T-cell (primary cell): ENCODE results near the gene SOSTDC1. TPM values are rescaled to one million over a fixed set of nuclear protein-coding genes. Genes with fewer than 3 reads are reported as not detected.

ENCODE experiments used
- ATAC-seq, 4 experiments: fragments of 200-7000 bp in 3 of 4; fragments of 150-1000 bp in 1 of 4; cut with Tn5 transposase; replicated peaks in 1 of 4; 1 replicate in 3 of 4; 2 replicates in 1 of 4; pipeline ENCODE4 v1.10.0; 2021; ENCODE audit warnings: moderate library complexity in 3 of 4, mild to moderate bottlenecking in 2 of 4, moderate number of reproducible peaks in 1 of 4
- CTCF ChIA-PET, 2 donors: fragments of 300-600 bp; sonication (Branson Sonifier 250); formaldehyde crosslinking; loops; one replicate each; lab custom pipeline; 2022; ENCODE audit warnings: antibody characterized with exemption in 2 of 2; lab: Charles Lee
- POLR2A ChIA-PET, 2 donors: fragments of 300-600 bp; sonication (Branson Sonifier 250); formaldehyde crosslinking; loops; one replicate each; lab custom pipeline; 2022; ENCODE audit warnings: antibody characterized with exemption in 2 of 2; lab: Charles Lee
- DNase-seq, 35 experiments: peaks; one replicate each; pipeline versions ENCODE4 v3.0.0 to v3.0.0-alpha.2; 2013 to 2023
- H3K27ac ChIP-seq: one replicate; pipeline ENCODE4 v1.5.1; 2013; ENCODE audit warnings: low read length
- H3K27me3 ChIP-seq, 2 experiments: replicated peaks in 1 of 2; 1 replicate in 1 of 2; 2 replicates in 1 of 2; pipeline versions ENCODE4 v1.6.1 to v1.7.0; 2013; ENCODE audit warnings: low read length in 1 of 2, mixed read lengths in 1 of 2; ENCODE audit not compliant: control insufficient read depth in 2 of 2, insufficient read depth in 2 of 2; ENCODE audit errors: extremely low read depth in 1 of 2
- H3K36me3 ChIP-seq, 2 donors: 1 replicate in 1 of 2; 2 replicates in 1 of 2; pipeline versions ENCODE4 v1.6.1 to v1.7.0; 2013; ENCODE audit warnings: low read length in 1 of 2; ENCODE audit not compliant: control insufficient read depth in 2 of 2, insufficient read depth in 1 of 2; ENCODE audit errors: extremely low read depth in 1 of 2
- H3K4me1 ChIP-seq, 2 experiments: 1 replicate in 1 of 2; 2 replicates in 1 of 2; pipeline versions ENCODE4 v1.6.1 to v1.7.0; 2013; ENCODE audit warnings: low read length in 2 of 2, mixed read lengths in 1 of 2; ENCODE audit not compliant: insufficient read depth in 2 of 2, control insufficient read depth in 1 of 2; ENCODE audit errors: extremely low read depth in 1 of 2
- H3K4me3 ChIP-seq, 2 donors: 1 replicate in 1 of 2; 2 replicates in 1 of 2; pipeline versions ENCODE4 v1.5.1 to v1.7.0; 2013; ENCODE audit warnings: mild to moderate bottlenecking in 2 of 2, low read length in 1 of 2, moderate library complexity in 1 of 2; ENCODE audit not compliant: control insufficient read depth in 1 of 2; ENCODE audit errors: extremely low read depth in 1 of 2
- H3K9me3 ChIP-seq: 2 replicates; pipeline ENCODE4 v1.7.0; 2013
- H3K27ac Mint-ChIP-seq, 2 donors: one replicate each; pipeline ENCODE4 v1.8.0; 2020 to 2021; ENCODE audit warnings: mild to moderate bottlenecking in 2 of 2, mixed read lengths in 2 of 2
- H3K27me3 Mint-ChIP-seq, 2 donors: one replicate each; pipeline ENCODE4 v1.8.0; 2021 to 2022; ENCODE audit warnings: mixed read lengths in 2 of 2
- H3K36me3 Mint-ChIP-seq: one replicate; pipeline ENCODE4 v1.8.0; 2021; ENCODE audit warnings: mixed read lengths
- H3K4me1 Mint-ChIP-seq, 3 donors: one replicate each; pipeline ENCODE4 v1.8.0; 2020 to 2022; ENCODE audit warnings: mixed read lengths in 3 of 3, mild to moderate bottlenecking in 1 of 3
- H3K4me3 Mint-ChIP-seq, 3 donors: one replicate each; pipeline ENCODE4 v1.8.0; 2020 to 2022; ENCODE audit warnings: mild to moderate bottlenecking in 3 of 3, mixed read lengths in 3 of 3, moderate library complexity in 3 of 3
- H3K9me3 Mint-ChIP-seq, 3 donors: one replicate each; pipeline ENCODE4 v1.8.0; 2020 to 2022; ENCODE audit warnings: mixed read lengths in 3 of 3
- WGBS: methylation state at CpG from one replicate; pipeline ENCODE4 v1.1.5; 2013; ENCODE audit warnings: missing lambda C conversion rate; ENCODE audit not compliant: insufficient coverage; 5-methylcytosine and 5-hydroxymethylcytosine counted together
- total RNA-seq, 35 experiments: library from RNA in 6 of 35; stranded (reverse) in 6 of 35; fragments of 120-200 nt in 1 of 35; gene quantifications; one replicate each; pipeline versions ENCODE4 v1.2.1 to v1.2.4 and lab custom pipeline; 2013 to 2026

The SOSTDC1 gene
- total RNA-seq, 5 donors from 2014 or later (not counting 1 experiment from before 2014, with no cell fraction given) = not detected

DNA sequence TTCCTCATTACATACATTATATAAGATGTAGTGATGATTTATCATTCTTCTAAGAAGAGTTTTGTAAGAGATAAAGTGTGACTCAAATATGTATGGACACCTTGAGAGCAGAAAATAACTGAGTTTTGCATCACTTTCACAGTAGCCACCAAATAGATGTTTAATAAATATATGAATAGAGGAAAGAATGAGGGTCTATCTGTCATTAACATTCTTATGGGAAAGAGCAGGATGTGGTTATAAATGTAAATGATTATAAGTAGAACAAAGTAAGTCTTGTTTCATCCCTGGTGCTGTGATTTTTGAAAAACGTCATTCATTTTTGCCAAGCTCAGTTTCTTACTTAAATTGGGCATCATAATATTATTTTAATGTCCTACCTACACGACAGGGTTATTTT is 29.2 kb downstream of the SOSTDC1 start:
- Histone ChIP-seq H3K36me3 (no peaks in the 10 kb centered on the region), H3K4me3 (no peak overlapping the region), H3K4me1 (no peaks in the 10 kb centered on the region), H3K27ac (no peak overlapping the region), H3K27me3 (no peaks in the 10 kb centered on the region), H3K9me3 (no peaks in the 10 kb centered on the region)
- POLR2A ChIA-PET = interaction anchor here in 1 of 2 donors (0.6 kb wide), 1 partner anchor 19 kb away, joined by 4 read pairs; no protein-coding TSS in a partner anchor
- Mint-ChIP-seq H3K4me1 (peaks cover 0 to 2% (median 0%) of the 10 kb centered on the region in 3 donors), H3K4me3 (no peak overlapping the region), H3K27me3 (no peaks in the 10 kb centered on the region), H3K36me3 (no peaks in the 10 kb centered on the region), H3K9me3 (peaks cover 0 to 4% (median 0%) of the 10 kb centered on the region in 3 donors), H3K27ac (no peak overlapping the region)
- WGBS = no CpG with 5 or more reads among the region's 2 CpGs
- CTCF ChIA-PET = interaction anchor here (1.1 to 2.6 kb wide), 4 partner anchors 15 to 130 kb away, joined by 3 to 13 read pairs (median 8); partner anchors contain the start of gene CRPPA (in 1 of the 2)
- DNase-seq (no peak), ATAC-seq (no peak)

GRCh38 chr7:16433568-16434122 is 31.9 kb downstream of the SOSTDC1 start:
- Histone ChIP-seq H3K4me1 (no peaks in the 10 kb centered on the region), H3K36me3 (no peaks in the 10 kb centered on the region), H3K4me3 (no peak overlapping the region), H3K27me3 (no peaks in the 10 kb centered on the region), H3K9me3 (no peaks in the 10 kb centered on the region), H3K27ac (no peak overlapping the region)
- ChIA-PET POLR2A (no interaction called here), CTCF (interaction anchor here (0.7 to 4.0 kb wide), 6 partner anchors 8 to 132 kb away, joined by 3 to 50 read pairs (median 11); partner anchors contain the start of gene CRPPA (in 2 of the 2))
- H3K9me3 Mint-ChIP-seq = no peaks in the 10 kb centered on the region
- no peaks in the 10 kb centered on the region for H3K27me3 Mint-ChIP-seq
- no CpG with 5 or more reads among the region's 2 CpGs for whole genome bisulfite sequencing
- H3K4me1 Mint-ChIP-seq = peaks cover 0 to 2% (median 0%) of the 10 kb centered on the region in 3 donors
- H3K4me3 Mint-ChIP-seq = no peak overlapping the region
- no peak overlapping the region for H3K27ac Mint-ChIP-seq
- no peaks in the 10 kb centered on the region for H3K36me3 Mint-ChIP-seq
- DNase-seq (no peak), ATAC-seq (no peak)

GRCh38 chr7:16432425-16432731 is 33.2 kb downstream of the SOSTDC1 start:
- no peaks in the 10 kb centered on the region for H3K36me3 ChIP-seq
- Mint-ChIP-seq H3K4me1 (peaks cover 0 to 2% (median 0%) of the 10 kb centered on the region in 3 donors), H3K27ac (no peak overlapping the region), H3K36me3 (no peaks in the 10 kb centered on the region), H3K9me3 (no peaks in the 10 kb centered on the region), H3K4me3 (no peak overlapping the region), H3K27me3 (no peaks in the 10 kb centered on the region)
- no peaks in the 10 kb centered on the region for H3K9me3 ChIP-seq
- ChIA-PET CTCF (interaction anchor here (0.5 to 4.0 kb wide), 5 partner anchors 11 to 133 kb away, joined by 3 to 50 read pairs (median 18); partner anchors contain the start of gene CRPPA (in 1 of the 2)), POLR2A (no interaction called here)
- ATAC-seq (no peak), DNase-seq (no peak)
- H3K27me3 ChIP-seq = no peaks in the 10 kb centered on the region
- no peaks in the 10 kb centered on the region for H3K4me1 ChIP-seq
- H3K27ac ChIP-seq = no peak overlapping the region
- H3K4me3 ChIP-seq = no peak overlapping the region
- no CpG with 5 or more reads among the region's 1 CpG for WGBS

DNA sequence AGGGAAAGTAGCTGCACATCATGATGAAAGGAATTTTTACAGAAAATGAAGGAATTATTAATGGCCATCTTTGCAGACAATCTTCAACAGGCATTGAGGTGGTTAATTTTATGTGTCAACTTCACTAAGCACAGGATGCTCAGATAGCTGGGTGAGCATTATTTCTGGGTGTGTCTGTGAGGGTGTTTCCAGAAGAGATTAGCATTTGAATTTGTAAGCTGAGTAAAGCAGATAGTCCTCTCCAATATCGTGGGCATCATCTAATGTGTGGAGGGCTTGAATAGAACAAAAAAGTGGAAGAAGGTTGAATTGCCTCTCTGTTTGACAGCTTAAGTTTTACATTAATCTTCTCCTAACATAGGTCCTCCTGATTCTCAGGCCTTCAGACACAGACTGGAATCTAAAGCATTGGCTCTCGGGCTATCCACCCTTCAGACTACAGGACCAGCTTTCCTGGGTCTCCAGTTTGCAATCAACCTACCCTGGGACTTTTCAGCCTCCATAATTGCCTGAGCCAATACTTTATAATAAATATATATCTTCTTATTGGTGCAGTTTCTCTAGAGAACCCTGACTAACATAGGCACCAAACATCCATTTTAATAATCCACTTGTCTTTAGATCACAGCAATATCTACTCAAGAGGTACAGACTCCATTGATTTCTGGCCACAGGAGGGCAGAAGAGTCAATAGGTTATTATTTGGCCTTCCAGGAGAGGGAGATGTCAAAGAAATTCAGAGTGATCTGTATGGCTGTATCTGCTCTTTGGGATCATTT is 33.7 kb downstream of the SOSTDC1 start:
- Mint-ChIP-seq H3K9me3 (no peaks in the 10 kb centered on the region), H3K4me3 (no peak overlapping the region), H3K4me1 (peaks cover 0 to 2% (median 0%) of the 10 kb centered on the region in 3 donors), H3K27me3 (no peaks in the 10 kb centered on the region), H3K36me3 (no peaks in the 10 kb centered on the region), H3K27ac (no peak overlapping the region)
- Histone ChIP-seq H3K4me3 (no peak overlapping the region), H3K4me1 (no peaks in the 10 kb centered on the region), H3K36me3 (no peaks in the 10 kb centered on the region), H3K27ac (no peak overlapping the region), H3K9me3 (no peaks in the 10 kb centered on the region), H3K27me3 (no peaks in the 10 kb centered on the region)
- ATAC-seq (peak; percentile 45 to 84 (median 66)), DNase-seq (peak in 16 of 35 experiments; percentile 8 to 64 (median 14))
- CTCF ChIA-PET = interaction anchor here (0.5 to 4.0 kb wide), 7 partner anchors 8 to 134 kb away, joined by 3 to 50 read pairs (median 4); partner anchors contain the start of gene CRPPA (in 2 of the 2)
- WGBS = 100% methylated on average over 1 of the region's 2 CpGs
- POLR2A ChIA-PET = interaction anchor here in 1 of 2 donors (0.6 kb wide), 1 partner anchor 76 kb away, joined by 3 read pairs; no protein-coding TSS in a partner anchor

DNA sequence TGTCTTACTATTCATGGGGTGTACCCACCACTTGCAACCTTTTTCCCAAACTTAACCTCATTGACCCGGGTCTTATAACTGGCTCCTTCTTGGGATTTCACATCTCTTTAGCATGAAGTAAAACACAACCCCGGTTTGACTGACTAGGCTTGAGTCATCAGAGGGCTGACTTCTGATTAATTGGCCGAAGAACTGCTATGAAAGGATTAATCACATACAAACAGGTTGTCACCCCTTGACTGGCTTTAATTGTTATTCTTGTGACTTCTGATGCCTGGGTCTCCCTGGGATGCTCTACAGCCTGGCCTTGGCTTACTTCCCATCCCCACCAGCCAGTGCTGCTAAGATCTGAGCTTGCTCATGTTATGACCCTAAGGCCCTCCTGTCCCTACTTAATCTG is 35.4 kb downstream of the SOSTDC1 start:
- no peaks in the 10 kb centered on the region for H3K4me1 ChIP-seq
- Mint-ChIP-seq H3K36me3 (no peaks in the 10 kb centered on the region), H3K4me3 (no peak overlapping the region), H3K27ac (no peak overlapping the region), H3K27me3 (no peaks in the 10 kb centered on the region), H3K9me3 (no peaks in the 10 kb centered on the region), H3K4me1 (peaks cover 0 to 2% (median 0%) of the 10 kb centered on the region in 3 donors)
- ChIA-PET POLR2A (no interaction called here), CTCF (no interaction called here)
- ATAC-seq (no peak), DNase-seq (no peak)
- H3K36me3 ChIP-seq = no peaks in the 10 kb centered on the region
- H3K27ac ChIP-seq = no peak overlapping the region
- no peaks in the 10 kb centered on the region for H3K27me3 ChIP-seq
- no peaks in the 10 kb centered on the region for H3K9me3 ChIP-seq
- WGBS = 83% methylated on average over 2 of the region's 3 CpGs
- no peak overlapping the region for H3K4me3 ChIP-seq

DNA sequence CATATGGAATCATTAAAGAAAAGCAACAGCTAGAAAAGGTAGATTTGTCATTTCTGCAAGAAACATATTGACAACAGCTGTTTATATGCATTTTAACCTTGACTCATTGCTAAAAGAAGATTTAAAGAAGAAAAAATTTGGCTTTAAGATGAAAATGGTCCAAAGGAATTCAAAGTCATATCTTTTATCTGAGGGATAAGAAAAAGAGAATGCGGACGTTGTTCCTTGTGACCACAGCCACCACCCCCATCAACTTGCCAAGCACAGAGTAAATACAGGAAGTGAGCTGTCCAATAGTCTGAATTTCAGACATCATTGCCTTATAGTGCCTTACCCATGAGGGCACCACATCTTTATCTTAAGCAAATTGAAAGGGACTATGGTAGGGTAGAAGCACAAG is 36.9 kb downstream of the SOSTDC1 start:
- H3K4me3 ChIP-seq = no peak overlapping the region
- H3K27me3 ChIP-seq = no peaks in the 10 kb centered on the region
- POLR2A ChIA-PET = interaction anchor here in 1 of 2 donors (0.6 kb wide), 1 partner anchor 1196 kb away, joined by 3 read pairs; no protein-coding TSS in a partner anchor
- no peak overlapping the region for H3K27ac ChIP-seq
- H3K9me3 ChIP-seq = no peaks in the 10 kb centered on the region
- WGBS = no CpG with 5 or more reads among the region's 2 CpGs
- CTCF ChIA-PET = no interaction called here
- no peak for ATAC-seq
- H3K4me1 ChIP-seq = no peaks in the 10 kb centered on the region
- Mint-ChIP-seq H3K4me1 (peaks cover 0 to 2% (median 0%) of the 10 kb centered on the region in 3 donors), H3K4me3 (no peak overlapping the region), H3K27me3 (no peaks in the 10 kb centered on the region), H3K27ac (no peak overlapping the region), H3K36me3 (no peaks in the 10 kb centered on the region), H3K9me3 (no peaks in the 10 kb centered on the region)
- no peaks in the 10 kb centered on the region for H3K36me3 ChIP-seq
- DNase-seq = no peak
